GM19328 (cell line): Measurements from ENCODE around the gene LIMA1.
"Not testable (repeated sequence)": the region's sequence is repeated elsewhere in the genome, so short reads cannot be mapped to it uniquely, and the experiment has no call there.

Experiments used
- ATAC-seq: cut with Tn5 transposase; IDR thresholded peaks from one replicate; pipeline ENCODE4 v1.9.1; 2021; ENCODE audit warnings: mild to moderate bottlenecking, moderate library complexity; ENCODE audit not compliant: unreplicated experiment

LIMA1 gene

DNA sequence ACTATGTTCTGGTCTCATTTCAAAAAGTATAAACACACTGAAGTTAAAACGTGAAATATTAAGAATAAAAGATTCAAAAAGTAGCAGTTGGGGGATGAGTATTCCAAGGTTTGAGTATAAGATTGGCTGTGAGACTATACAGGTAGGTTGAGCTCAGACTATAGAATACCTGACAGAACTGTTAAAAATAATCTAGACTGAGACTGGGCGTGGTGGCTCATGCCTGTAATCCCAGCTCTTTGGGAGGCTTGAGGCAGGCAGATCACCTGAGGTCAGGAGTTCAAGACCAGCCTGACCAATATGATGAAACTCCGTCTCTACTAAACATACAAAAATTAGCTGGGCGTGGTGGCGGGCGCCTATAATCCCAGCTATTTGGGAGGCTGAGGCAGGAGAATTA is 64.3 kb downstream of the LIMA1 start:
- not testable (repeated sequence) for ATAC-seq

DNA sequence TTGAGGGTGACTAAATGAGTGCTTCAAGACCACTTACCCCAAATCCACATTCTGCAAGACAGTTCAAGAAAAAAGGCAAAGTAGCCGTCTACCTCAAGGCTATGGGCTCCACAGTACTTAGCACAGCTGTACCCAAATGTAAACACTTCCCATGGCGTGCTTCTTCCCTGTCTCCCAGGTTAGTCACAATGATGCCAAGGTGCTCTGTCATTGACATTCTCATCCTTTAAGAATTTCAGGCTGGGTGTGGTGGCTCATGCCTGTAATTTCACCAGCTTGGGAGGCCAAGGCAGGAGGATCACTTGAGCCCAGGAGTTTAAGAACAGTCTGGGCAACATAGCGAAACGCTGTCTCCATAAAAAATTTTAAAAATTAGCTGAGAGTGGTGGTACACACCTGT is 64.9 kb downstream of the LIMA1 start:
- no peak for ATAC-seq

DNA sequence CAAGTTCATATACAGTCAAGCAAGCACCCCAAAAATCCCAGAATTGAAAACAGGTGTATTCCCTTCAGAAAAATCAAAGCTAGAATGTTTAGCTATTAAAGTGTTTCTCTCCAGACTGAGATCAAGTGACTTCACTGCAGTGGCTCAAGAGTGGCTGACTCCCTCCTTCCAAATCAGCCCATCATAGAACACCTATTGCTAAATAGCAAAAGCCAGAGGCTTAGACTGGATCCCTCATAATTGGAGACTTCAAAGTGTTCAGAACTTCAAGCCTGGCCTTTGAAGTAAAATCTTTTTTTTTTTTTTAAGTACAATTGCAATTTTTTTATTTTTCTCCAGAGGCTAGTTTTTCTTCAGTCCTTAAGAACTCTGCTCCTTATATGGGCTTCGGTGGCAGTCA is 66.1 kb downstream of the LIMA1 start:
- no peak for ATAC-seq

DNA sequence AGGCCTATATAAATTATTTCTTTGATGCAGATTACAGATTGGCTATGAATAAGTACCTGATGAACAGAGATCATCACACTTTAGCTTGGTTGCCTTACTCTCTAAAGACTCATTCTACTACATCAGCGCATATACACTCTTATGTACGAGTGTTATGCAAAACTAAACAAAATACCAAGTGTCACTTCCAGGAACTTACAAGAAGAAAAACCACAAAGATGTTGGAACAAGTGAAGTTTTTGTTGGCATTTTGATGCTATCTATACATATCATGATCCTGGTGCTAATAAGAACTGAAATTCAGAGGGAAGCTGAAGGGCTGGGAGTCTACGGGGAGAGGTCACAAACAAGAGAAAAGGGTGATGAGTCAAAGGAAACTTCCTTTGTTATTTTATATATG is 68.3 kb downstream of the LIMA1 start:
- ATAC-seq: no peak

DNA sequence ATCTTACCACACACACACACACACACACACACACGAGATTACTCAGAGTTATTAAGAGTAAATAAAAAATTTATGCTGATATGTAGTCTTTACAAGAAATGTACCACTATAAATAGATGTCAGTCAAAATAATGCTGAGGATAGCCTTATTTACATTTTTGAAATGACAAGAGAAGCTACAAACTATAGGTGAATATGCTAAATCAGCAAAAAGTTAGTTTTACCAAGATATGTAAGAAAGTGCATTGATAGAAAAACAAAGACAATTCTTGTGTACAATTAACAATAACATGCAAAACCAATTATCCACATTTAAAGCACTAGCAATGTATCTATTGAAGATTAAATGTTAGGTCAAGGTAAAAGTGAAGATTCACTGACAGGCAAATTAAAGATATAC is 69.3 kb downstream of the LIMA1 start:
- ATAC-seq: no peak

DNA sequence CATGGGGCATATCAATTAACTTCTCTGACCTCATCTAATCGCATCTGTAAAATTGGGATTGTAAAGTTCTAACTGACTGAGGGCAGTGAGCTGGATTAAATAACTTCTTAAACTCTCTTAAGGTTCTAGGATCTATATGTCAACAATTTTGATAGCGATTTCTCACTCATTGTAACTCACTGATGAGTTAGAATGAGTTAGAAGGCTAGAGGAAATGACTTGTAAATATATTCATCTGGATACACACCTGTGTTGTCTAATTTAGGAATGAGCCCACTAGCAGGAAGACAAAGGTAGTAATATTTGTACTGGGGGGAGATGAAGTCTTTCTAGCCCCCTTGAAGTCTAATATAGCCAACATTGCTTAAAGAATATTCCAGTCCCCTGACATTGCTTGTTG is 69.9 kb downstream of the LIMA1 start:
- ATAC-seq: no peak

DNA sequence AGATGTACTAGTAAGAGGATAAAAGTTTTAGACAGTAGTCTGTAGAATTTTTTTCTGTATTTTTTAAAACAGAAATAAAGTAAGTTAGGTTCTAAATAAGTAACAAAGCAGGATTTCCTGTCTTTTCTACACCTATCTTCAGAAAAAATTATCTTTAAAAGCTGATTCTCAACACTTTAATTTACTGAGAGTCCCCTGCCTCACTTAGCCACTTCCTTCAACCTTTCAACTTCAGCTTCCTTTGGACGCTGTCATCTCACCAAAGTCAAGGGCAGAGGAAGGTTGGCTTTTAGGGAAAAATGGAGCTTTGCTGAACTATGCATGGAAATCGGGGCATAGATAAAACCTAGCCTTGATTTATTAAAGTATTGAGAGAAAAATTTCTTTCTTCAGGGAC is 71.3 kb downstream of the LIMA1 start:
- ATAC-seq: no peak

DNA sequence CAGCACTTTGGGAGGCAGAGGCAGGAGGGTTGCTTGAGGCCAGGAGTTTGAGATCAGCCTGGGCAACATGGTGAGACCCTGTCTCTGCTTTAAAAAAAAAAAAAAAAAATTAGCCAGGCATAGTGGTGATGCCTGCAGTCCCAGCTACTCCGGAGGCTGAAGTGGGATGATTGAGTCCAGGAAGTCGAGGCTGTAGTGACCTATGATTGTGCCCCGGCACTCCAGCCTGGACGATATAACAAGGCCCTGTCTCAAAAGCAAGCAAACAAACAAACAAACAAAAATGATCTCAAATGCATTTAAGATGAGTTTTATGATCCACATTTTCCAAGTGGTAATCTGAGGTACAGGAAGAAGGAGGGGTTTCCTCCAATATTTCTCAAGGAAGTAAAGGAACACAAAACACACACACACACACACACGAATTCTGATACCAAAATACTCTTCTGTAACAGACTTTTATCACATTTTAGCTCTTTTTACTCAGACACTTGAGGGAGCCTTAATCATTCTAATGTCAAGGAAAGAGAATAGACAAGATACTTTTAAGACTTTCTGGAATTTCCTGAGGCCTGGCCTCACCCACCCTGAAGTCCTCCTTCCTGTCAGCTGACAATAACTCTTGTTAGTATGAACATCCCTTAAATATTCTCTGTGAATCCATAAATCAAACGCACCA is 71.8 kb downstream of the LIMA1 start:
- ATAC-seq: no peak

DNA sequence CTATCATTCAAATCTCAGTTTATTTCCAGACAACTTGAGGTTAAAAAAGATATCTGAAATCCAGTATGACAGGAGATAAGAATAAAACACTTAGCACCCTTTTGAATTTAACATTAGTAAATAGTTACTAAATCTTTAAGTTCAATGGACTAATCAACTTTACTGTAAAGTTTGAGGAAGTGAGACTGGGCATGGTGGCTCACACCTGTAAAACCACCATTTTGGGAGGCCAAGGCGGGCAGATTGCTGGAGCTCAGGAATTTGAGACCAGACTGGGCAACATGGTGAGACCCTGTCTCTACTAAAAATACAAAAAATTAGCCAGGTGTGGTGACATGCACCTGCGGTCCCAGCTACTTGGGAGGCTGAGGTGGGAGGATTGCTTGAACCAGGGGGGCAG is 75.9 kb downstream of the LIMA1 start:
- ATAC-seq: no peak

DNA sequence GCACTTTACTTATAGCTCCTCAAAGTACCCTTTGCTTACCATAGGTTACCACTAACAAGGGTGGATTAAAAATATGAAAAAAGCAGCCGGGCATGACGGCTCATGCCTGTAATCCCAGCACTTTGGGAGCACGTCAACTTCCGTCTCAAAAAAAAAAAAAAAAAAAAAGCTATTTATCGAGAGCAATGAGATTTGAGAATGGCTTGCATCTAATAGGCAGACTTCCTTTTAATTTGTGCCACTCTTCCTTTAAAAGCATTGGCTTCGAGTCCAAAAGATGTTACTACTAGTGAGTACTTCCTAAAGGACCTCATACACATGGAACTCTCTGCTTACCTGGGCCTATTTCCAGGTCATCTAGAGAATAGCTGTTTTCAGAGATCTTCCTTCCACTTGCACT is 77.7 kb downstream of the LIMA1 start:
- ATAC-seq: no peak

DNA sequence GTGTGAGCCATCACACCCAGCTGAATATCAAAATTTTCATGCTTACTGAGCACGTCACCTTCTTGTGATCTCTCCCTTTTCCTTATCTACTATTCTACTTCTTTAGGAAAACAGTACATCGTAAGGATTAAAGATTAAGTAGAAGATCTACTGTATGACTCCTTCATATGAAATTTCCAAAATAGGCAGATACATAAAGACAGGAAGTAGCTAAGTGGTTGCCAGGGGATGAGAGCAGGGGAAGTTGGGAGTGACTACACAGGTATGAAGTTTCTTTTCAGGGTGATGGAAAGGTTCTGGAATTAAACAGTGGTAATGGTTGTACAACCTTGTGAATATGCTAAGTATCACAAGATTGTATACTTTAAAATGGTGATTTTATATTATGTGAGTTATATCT is 79.6 kb downstream of the LIMA1 start:
- no peak for ATAC-seq

DNA sequence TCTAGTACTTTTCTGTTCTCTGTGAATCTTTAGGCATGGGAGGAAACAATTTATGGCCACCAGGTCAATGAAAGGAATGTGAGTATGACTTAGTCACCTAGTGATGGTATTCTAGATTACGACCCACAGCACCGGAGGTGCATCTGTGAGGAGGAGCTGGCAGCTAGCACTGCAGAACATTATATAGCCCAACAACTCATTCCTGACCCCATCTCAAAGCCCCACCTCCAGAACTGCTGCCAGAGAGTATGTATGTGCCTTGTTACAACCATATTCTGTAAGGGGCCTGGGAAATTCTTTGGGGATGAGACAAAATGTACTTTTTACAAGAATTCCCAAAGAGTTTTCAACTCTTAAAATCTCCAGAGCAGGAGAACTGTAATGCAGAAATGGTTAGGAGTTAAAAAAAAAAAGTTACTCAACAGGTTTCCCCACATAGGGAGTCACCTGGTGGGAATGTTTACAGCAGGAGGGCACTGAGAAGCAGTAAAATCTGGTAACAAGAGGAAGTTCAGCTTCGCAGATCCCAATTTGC is 81.3 kb downstream of the LIMA1 start:
- no peak for ATAC-seq

DNA sequence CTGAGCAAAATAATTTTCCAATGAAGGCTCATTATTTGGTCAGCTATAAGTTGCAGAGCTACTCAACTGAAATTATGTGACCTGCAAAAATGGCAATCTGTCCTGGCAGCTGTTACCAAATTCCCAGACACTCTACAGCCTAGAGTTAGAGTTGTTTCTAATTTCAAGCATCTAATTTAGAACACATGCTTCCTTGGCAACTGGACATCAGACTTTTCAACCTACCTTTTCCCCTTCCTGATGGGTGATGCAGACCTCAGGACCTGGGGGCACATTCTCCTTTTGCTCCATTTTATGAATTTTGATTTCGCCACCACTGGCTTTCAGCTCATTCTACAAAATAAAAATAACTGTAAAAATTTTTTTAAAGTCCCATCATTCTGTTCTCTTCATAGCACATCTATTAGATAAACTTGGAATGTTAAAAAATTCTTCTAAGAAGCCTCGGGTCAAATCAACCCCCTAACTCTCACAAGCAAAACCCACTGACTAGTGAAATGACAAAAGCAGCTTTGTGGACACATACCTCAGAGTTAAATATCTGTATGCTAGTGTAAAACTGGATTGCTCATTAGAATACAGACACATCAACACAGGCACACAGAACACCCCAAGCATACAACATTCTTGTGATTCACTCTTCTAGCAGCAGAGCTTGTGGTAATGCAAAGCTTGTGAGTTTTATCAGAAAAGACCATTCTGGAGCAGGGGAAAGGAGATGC is 82.6 kb downstream of the LIMA1 start:
- ATAC-seq: no peak

DNA sequence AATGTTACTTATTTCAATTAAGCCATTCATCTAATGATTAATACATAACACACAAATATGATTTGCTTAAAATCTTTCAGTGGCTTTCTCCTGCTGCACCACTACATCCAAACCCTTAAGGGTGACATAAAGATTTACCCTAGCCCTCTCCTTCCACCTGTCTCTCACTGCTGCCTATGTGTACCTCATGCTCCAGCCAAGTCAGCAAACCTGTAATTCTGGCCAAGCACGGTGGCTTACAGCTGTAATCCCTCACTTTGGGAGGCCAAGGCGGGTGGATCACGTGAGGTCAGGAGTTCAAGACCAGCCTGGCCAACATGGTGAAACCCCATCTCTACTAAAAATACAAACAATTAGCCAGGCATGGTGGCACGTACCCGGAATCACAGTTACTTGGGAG is 84.5 kb downstream of the LIMA1 start:
- no peak for ATAC-seq

DNA sequence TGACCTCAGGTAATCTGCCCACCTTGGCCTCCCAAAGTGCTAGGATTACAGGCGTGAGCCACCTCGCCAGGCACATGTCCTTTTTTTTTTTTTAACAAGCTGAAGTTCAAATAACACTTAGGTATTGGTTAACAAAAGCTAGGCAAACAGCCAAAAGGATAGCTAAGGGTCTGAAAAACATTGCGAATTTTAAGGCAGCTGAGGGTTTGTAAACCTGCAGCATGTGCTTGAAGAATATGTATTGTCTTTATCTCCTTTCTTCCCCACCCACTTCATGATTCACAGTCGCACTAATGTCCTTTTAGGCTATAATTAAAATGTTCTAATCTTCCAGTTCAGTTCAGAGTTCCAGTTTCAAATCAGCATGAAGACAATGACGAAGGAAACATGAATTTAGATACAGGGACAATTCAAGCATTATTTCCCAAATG is 86.0 kb downstream of the LIMA1 start:
- ATAC-seq: no peak

DNA sequence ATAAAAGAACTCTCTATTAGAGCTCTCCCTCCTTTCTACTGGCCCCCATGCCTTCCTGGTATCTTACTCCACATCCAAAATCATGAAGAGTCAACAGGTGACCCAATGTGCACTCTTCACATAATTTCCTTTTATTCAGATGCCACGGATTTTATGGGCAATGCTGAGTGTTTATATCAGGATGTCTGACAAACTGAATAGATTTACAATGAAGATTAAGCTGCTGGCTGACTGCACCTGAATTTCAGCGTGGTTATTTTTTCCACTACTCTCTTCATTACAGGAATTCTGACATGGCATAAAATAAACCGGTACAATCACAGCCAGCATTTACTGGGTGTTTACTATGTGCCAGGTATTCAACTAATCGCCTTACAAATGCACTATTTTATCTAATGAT is 86.8 kb downstream of the LIMA1 start:
- no peak for ATAC-seq

DNA sequence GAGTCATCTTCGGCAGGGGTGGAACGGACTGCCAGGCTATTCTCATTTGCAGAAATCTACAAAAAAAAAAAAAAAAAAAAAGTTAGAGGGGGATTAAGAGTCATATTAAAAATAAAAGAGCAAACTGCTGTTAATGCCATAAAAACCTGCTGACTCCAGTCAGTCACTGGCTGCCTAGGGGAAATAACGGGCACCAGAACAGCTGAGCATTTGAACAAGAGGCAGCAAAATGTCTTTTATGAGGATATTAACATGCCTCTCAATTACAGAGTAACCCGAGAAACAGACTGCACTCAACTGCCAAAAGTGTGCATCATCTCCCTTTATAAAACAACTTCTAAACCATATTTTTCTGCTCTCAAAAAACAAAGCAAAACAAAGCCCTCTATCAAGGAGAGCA is 87.5 kb downstream of the LIMA1 start:
- ATAC-seq: no peak

DNA sequence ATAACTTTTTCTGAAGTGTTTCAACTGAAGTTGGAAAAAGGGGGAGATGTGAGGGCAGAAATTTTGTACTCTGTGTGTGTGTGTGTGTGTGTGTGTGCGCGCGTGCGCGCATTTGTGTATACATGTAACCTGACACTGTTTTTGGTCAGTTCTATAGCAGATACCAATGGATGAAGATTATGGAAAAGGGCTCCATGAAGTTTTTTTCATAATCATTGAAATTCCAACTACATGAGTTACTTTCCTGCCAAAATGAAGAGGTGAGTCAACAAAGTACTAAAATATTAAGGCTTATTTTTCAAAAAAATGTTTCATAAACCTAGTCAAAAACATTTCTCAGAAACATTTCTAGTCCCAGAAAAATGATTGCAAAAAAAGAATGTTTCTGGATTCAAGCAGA is 90.4 kb downstream of the LIMA1 start:
- ATAC-seq: no peak

DNA sequence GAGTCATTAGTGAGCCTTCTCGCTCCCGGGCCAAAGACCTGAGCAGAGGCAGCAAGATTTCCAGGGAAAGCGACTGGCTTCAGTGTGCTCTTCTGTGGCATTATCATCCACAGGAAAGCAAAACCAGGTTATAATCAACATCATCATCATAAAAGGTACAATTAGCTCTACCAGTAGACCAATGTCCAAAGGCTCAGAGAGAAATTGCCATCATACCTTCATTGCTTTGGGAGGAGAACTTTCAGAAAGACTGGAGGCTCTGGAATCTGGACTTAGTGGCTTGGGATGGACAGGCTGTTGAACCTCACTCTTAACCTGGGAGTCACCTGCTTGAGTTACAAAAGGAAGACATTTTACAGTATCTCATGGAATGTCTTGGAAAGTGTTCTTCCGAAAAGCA is 91.1 kb downstream of the LIMA1 start:
- no peak for ATAC-seq

DNA sequence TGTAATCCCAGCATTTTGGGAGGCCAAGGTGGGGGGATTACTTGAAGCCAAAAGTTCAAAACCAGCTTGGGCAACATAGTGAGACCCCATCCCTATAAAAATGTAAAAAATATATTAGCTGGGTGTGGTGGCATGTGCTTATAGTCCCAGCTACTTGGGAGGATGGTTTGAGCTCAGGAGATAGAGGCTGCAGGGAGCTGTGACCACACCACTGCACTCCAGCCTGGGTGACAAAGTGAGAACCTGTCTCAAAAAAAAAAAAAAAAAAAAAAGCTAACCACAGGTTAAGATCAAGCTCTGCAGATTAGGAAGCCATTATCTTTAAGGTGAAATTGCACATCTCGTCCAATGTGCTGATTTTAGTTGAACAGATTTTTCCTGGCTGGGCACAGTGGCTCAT is 92.5 kb downstream of the LIMA1 start:
- no peak for ATAC-seq

DNA sequence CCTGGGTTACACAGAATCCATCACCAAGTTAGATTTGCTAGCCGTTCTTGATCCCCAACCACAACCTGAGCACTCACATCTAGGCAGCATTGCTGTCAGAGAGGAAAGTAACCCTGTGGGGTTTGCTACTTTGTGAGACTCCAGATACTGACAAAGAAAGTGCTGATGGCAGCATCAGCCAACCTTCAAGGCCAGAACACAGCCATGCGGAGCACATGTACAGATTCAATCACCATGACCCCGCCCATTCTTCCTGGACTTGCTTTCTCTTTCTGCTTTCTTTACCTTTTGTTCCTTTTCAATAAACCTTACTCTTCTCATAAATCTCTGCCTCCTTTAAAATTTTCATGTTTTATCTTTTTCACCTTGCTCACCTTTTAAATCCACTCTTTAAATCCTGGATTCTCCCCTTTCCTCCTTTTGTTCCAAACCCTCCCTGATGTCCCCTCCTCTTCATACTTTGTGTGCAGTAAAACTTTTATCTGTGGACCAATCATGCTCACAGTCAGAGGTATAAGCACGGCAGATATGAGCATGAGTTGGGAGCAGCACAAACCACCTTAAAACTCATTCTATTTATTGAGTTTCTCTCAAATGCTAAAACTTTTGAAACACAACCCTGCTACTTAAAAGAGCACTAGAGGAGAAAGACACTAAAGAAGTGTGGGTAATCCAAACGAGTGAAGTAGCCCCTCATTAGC is 94.3 kb downstream of the LIMA1 start:
- ATAC-seq: no peak

DNA sequence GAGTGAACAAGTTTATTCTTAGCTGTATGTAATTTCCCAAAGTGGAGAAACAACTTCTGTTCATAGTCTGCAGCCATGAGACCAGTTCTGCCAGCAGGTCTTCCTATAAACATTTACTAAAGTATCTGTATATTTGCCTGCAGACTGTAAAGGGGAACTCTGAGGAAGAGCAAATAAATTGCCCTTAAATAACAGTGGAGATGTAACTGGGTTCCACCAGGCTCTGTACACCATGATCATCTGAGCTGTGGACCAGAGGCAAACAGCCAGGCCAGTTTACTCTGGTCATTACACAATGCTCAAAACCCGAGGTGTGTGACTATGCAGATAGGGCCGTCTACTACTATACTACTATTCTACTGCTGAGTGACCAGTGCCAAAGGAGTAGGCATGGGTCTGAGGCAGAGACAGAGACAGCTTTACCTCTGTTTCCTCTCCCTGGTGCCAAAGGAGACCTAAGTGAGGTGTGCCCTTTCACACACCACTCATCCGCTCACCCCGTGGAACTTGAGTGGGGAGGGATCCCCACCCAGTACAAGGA is 95.0 kb downstream of the LIMA1 start:
- no peak for ATAC-seq
